SK-N-SH (cell line): ENCODE measurements around the gene TERT. TPM values are rescaled to one million over a fixed set of nuclear protein-coding genes. Genes with fewer than 3 reads are reported as not detected.

Experiments
- CTCF ChIA-PET: fragments of 300-600, 350-600 bp; formaldehyde crosslinking; extraction: SDS; loops from one replicate; lab custom pipeline; 2021; lab: Yijun Ruan, JAX
- POLR2A ChIA-PET: fragments of 350-600 bp; sonication (Branson Sonifier 250); formaldehyde crosslinking; extraction: SDS; loops from one replicate; lab custom pipeline; 2020; ENCODE audit warnings: antibody characterized with exemption, inconsistent platforms; lab: Yijun Ruan, JAX
- DNase-seq: peaks from one replicate; pipeline ENCODE4 v3.0.0; 2012
- H2AFZ ChIP-seq: fragments of 200-600 bp; sonication (generic); 2 replicates; pipeline ENCODE4 v1.8.1; 2016; ENCODE audit warnings: antibody characterized with exemption, mild to moderate bottlenecking, low read depth
- H3F3A ChIP-seq: fragments of 200-600 bp; sonication (generic); replicated peaks from 2 replicates; pipeline ENCODE3; 2016; ENCODE audit warnings: antibody characterized with exemption, mild to moderate bottlenecking; ENCODE audit not compliant: insufficient read depth
- H3K27ac ChIP-seq, 2 experiments: fragments of 200-500 bp in 1 of 2; fragments of 200-600 bp in 1 of 2; sonication (Bioruptor generic) in 1 of 2; sonication (generic), shearing (Covaris generic) in 1 of 2; 2 replicates each; pipeline versions ENCODE4 v1.5.1 to v1.6.1; 2014 to 2016; ENCODE audit warnings: low read depth in 2 of 2, inconsistent platforms in 1 of 2, low read length in 1 of 2, mild to moderate bottlenecking in 1 of 2, mixed read lengths in 1 of 2
- H3K27me3 ChIP-seq: fragments of 200-600 bp; sonication (generic), shearing (Covaris generic); 2 replicates; pipeline ENCODE4 v1.6.1; 2016; ENCODE audit warnings: mixed run types; ENCODE audit not compliant: insufficient read depth
- H3K36me3 ChIP-seq, 2 experiments: fragments of 200-500 bp in 1 of 2; fragments of 200-600 bp in 1 of 2; sonication (Bioruptor generic) in 1 of 2; sonication (generic) in 1 of 2; replicated peaks in 1 of 2; 2 replicates each; pipeline versions ENCODE3 to v1.5.1; 2014 to 2016; ENCODE audit warnings: low read length in 1 of 2, mild to moderate bottlenecking in 1 of 2; ENCODE audit not compliant: insufficient read depth in 2 of 2, control insufficient read depth in 1 of 2
- H3K4me1 ChIP-seq, 2 experiments: fragments of 200-500 bp in 1 of 2; fragments of 200-600 bp in 1 of 2; sonication (Bioruptor generic) in 1 of 2; sonication (generic), shearing (Covaris generic) in 1 of 2; 2 replicates each; pipeline versions ENCODE4 v1.5.1 to v1.6.1; 2014 to 2016; ENCODE audit warnings: low read depth in 1 of 2, low read length in 1 of 2, mixed run types in 1 of 2; ENCODE audit not compliant: insufficient read depth in 2 of 2, control insufficient read depth in 1 of 2
- H3K4me2 ChIP-seq: fragments of 200-600 bp; sonication (generic), shearing (Covaris generic); 2 replicates; pipeline ENCODE4 v1.6.1; 2017; ENCODE audit warnings: mixed run types
- H3K4me3 ChIP-seq, 2 experiments: fragments of 200-500 bp in 1 of 2; fragments of 200-600 bp in 1 of 2; sonication (Bioruptor generic) in 1 of 2; sonication (generic), shearing (Covaris generic) in 1 of 2; 2 replicates each; pipeline versions ENCODE4 v1.5.1 to v1.8.1; 2014 to 2016; ENCODE audit warnings: low read depth in 2 of 2, inconsistent platforms in 1 of 2, low read length in 1 of 2, mild to moderate bottlenecking in 1 of 2, mixed read lengths in 1 of 2, moderate library complexity in 1 of 2
- H3K79me2 ChIP-seq: fragments of 200-600 bp; sonication (generic); 2 replicates; pipeline ENCODE4 v1.8.1; 2017; ENCODE audit warnings: mild to moderate bottlenecking; ENCODE audit not compliant: insufficient read depth
- H3K9ac ChIP-seq: fragments of 200-600 bp; sonication (generic); 2 replicates; pipeline ENCODE4 v1.6.1; 2017; ENCODE audit warnings: mixed run types
- H3K9me2 ChIP-seq: fragments of 200-600 bp; sonication (generic); 2 replicates; pipeline ENCODE4 v1.6.1; 2017; ENCODE audit warnings: mixed run types
- H3K9me3 ChIP-seq: fragments of 200-600 bp; sonication (generic); 2 replicates; pipeline ENCODE4 v1.6.1; 2017; ENCODE audit warnings: mixed run types, mild to moderate bottlenecking, moderate library complexity
- H4K20me1 ChIP-seq: fragments of 200-600 bp; sonication (generic); 2 replicates; pipeline ENCODE4 v1.6.1; 2017; ENCODE audit warnings: mild to moderate bottlenecking, mixed run types; ENCODE audit not compliant: insufficient read depth
- EZH2phosphoT487 ChIP-seq: fragments of 200-600 bp; sonication (generic); IDR thresholded peaks from 2 replicates; pipeline ENCODE4 v1.6.1; 2017; ENCODE audit warnings: low read depth, mixed run types, mild to moderate bottlenecking, antibody characterized with exemption, moderate library complexity, borderline replicate concordance
- FOXM1 ChIP-seq: IDR thresholded peaks from 2 replicates; pipeline ENCODE4 v1.4.0; 2012; ENCODE audit warnings: low read depth, mild to moderate bottlenecking
- GABPA ChIP-seq: IDR thresholded peaks from 2 replicates; pipeline ENCODE4 v1.4.0; 2012; ENCODE audit warnings: low read depth, mild to moderate bottlenecking
- GATA2 ChIP-seq: sonication (generic); formaldehyde crosslinking; IDR thresholded peaks from 2 replicates; pipeline ENCODE4 v1.5.0; 2020; ENCODE audit warnings: mild to moderate bottlenecking, missing genetic modification reagents
- IRF3 ChIP-seq: fragments of 150-350 bp; IDR thresholded peaks from 2 replicates; pipeline ENCODE4 v1.6.1; 2016; ENCODE audit warnings: mild to moderate bottlenecking, low read depth, low read length
- JUND ChIP-seq: IDR thresholded peaks from 2 replicates; pipeline ENCODE4 v1.4.0; 2012
- MAX ChIP-seq: IDR thresholded peaks from 2 replicates; pipeline ENCODE4 v1.4.0; 2012; ENCODE audit warnings: low read depth
- MEF2A ChIP-seq: IDR thresholded peaks from 2 replicates; pipeline ENCODE4 v1.4.0; 2012; ENCODE audit warnings: low read depth, borderline replicate concordance
- NRF1 ChIP-seq: IDR thresholded peaks from 2 replicates; pipeline ENCODE4 v1.6.1; 2012; ENCODE audit warnings: low read depth, mild to moderate bottlenecking, low read length
- PBX3 ChIP-seq: IDR thresholded peaks from 2 replicates; pipeline ENCODE4; 2012
- POLR2AphosphoS5 ChIP-seq: IDR thresholded peaks from 2 replicates; pipeline ENCODE4 v1.6.1; 2012; ENCODE audit warnings: low read depth, low read length
- RAD21 ChIP-seq: IDR thresholded peaks from 2 replicates; pipeline ENCODE4 v1.6.1; 2012; ENCODE audit warnings: mild to moderate bottlenecking, low read length
- RFX5 ChIP-seq: IDR thresholded peaks from 2 replicates; pipeline ENCODE4 v1.6.1; 2012; ENCODE audit warnings: mild to moderate bottlenecking, improper control_type of control experiment, low read length
- RXRA ChIP-seq: IDR thresholded peaks from 2 replicates; pipeline ENCODE4 v1.4.0; 2012; ENCODE audit warnings: low read depth, mild to moderate bottlenecking, borderline replicate concordance
- SMC3 ChIP-seq: IDR thresholded peaks from 2 replicates; pipeline ENCODE4 v1.6.1; 2012; ENCODE audit warnings: low read depth, low read length, improper control_type of control experiment
- USF1 ChIP-seq: IDR thresholded peaks from 2 replicates; pipeline ENCODE4 v1.4.0; 2012; ENCODE audit warnings: low read depth, borderline replicate concordance
- USF2 ChIP-seq: fragments of 150-350 bp; IDR thresholded peaks from 2 replicates; pipeline ENCODE4 v1.6.1; 2017; ENCODE audit warnings: antibody characterized with exemption, low read length, low read depth, borderline replicate concordance
- YY1 ChIP-seq: IDR thresholded peaks from 2 replicates; pipeline ENCODE4 v1.4.0; 2012; ENCODE audit warnings: low read depth, mild to moderate bottlenecking
- WGBS: methylation state at CpG from one replicate; pipeline ENCODE4 v1.1.6; 2017; ENCODE audit warnings: low lambda C conversion rate; 5-methylcytosine and 5-hydroxymethylcytosine counted together
- polyA plus RNA-seq, 3 experiments: library from polyadenylated mRNA; depleted of rRNA; stranded (reverse); fragments of >200 nt; gene quantifications; 2 replicates each; pipeline ENCODE4 v1.2.3, GENCODE V29; 2012

The TERT gene
- polyA plus RNA-seq, 1 of the 3 experiments (the other 2 are of a cell fraction): 2.4 TPM

- no peak overlapping the region for H2AFZ ChIP-seq
- no peak overlapping the region for H3K27ac ChIP-seq
- CTCF ChIA-PET: interaction anchor here (1.6 kb wide), 1 partner anchor 79 kb away, joined by 8 read pairs; no protein-coding TSS in a partner anchor
- no peak overlapping the region for H3K9ac ChIP-seq
- H3K9me2 ChIP-seq: no peaks in the 10 kb centered on the region
- 83% methylated on average over 16 of the region's 33 CpGs for WGBS
- DNase-seq: no peak
- H3F3A ChIP-seq: no peaks in the 10 kb centered on the region
- no peak overlapping the region for H3K4me3 ChIP-seq
- H3K9me3 ChIP-seq: no peaks in the 10 kb centered on the region
- TF ChIP-seq MEF2A (no peak), PBX3 (no peak), NRF1 (no peak), USF1 (no peak), FOXM1 (no peak), IRF3 (no peak), EZH2phosphoT487 (no peak), YY1 (no peak), RAD21 (no peak), GATA2 (CRISPR knock-in tag) (no peak), GABPA (no peak), SMC3 (no peak), POLR2AphosphoS5 (no peak), MAX (no peak), JUND (no peak), RFX5 (no peak), RXRA (no peak), USF2 (no peak)
- H3K4me1 ChIP-seq: no peaks in the 10 kb centered on the region
- H3K4me2 ChIP-seq: no peak overlapping the region
- POLR2A ChIA-PET: no interaction called here
- H3K27me3 ChIP-seq: no peaks in the 10 kb centered on the region
- no peaks in the 10 kb centered on the region for H4K20me1 ChIP-seq
- no peaks in the 10 kb centered on the region for H3K79me2 ChIP-seq
- no peaks in the 10 kb centered on the region for H3K36me3 ChIP-seq
These were observed 41.3 kb downstream of the TERT start for GRCh38 chr5:1253456-1254105.
